ENCODE results near the gene C1QTNF9. TPM values are rescaled to one million over a fixed set of nuclear protein-coding genes. Genes with fewer than 3 reads are reported as not detected.

The C1QTNF9 gene
- total and polyA plus RNA-seq, 2 of the 4 experiments (the other 2 are of a cell fraction), result 0.18 to 0.21 TPM

- POLR2A ChIA-PET (ENCODE audit: unreplicated experiment), result no interaction called here
- 86% methylated on average over 4 of the region's 10 CpGs; no CpG with 5 or more reads in 1 of the 2 experiments for WGBS, 2 experiments (ENCODE audit: extremely low coverage in 2 of 2, insufficient read length in 1 of 2)
- Histone ChIP-seq H2BK5ac (ENCODE audit: low read depth, low read length, poor library complexity, severe bottlenecking) (no peak overlapping the region), H3K9ac (ENCODE audit: low read depth, low read length) (no peak overlapping the region), H4K91ac (ENCODE audit: insufficient read depth, low read depth, low read length) (no peak overlapping the region), H2AFZ (replicated peaks; ENCODE audit: low read length, poor library complexity) (no peak overlapping the region), H3K27me3 (ENCODE audit: control insufficient read depth, insufficient read depth, low read length) (no peaks in the 10 kb centered on the region), H2BK120ac (ENCODE audit: low read depth, low read length) (no peak overlapping the region), H4K8ac (ENCODE audit: low read depth in 2 of 2, low read length in 2 of 2) (no peak overlapping the region), H2AK5ac (ENCODE audit: low read depth, low read length) (no peak overlapping the region), H2BK20ac (ENCODE audit: low read depth, low read length) (no peak overlapping the region), H3K9me3 (ENCODE audit: control insufficient read depth, insufficient read depth, low read length) (no peaks in the 10 kb centered on the region), H3K9me1 (ENCODE audit: insufficient read depth, low read length) (peaks cover 3% of the 10 kb centered on the region; the same call in 1 of the 2 replicates), H3K4me2 (ENCODE audit: low read depth, low read length) (no peak overlapping the region), H3K18ac (ENCODE audit: low read depth, low read length) (no peak overlapping the region), H3K4me3 (ENCODE audit: insufficient read depth, low read depth, low read length) (no peak overlapping the region), H3K4me1 (ENCODE audit: control insufficient read depth, insufficient read depth, low read length) (no peaks in the 10 kb centered on the region), H3K27ac (ENCODE audit: insufficient read depth, low read length) (no peak overlapping the region), H3K79me1 (ENCODE audit: low read depth in 1 of 2, low read length in 2 of 2) (no peaks in the 10 kb centered on the region), H2AK9ac (replicated peaks; ENCODE audit: low read depth, low read length, poor library complexity) (no peak overlapping the region), H3K23ac (ENCODE audit: low read depth, low read length) (no peak overlapping the region), H4K20me1 (ENCODE audit: insufficient read depth, low read length) (no peaks in the 10 kb centered on the region; the same call in 1 of the 2 replicates), H3K56ac (ENCODE audit: extremely low read depth, insufficient read depth, low read length) (no peak overlapping the region), H3K36me3 (ENCODE audit: control insufficient read depth, insufficient read depth, low read length) (peaks cover 51% of the 10 kb centered on the region), H4K5ac (ENCODE audit: low read depth, low read length) (no peak overlapping the region), H2BK15ac (ENCODE audit: low read depth, low read length) (no peak overlapping the region), H3K4ac (ENCODE audit: low read depth, low read length) (no peak overlapping the region), H3K14ac (replicated peaks; ENCODE audit: low read depth, low read length) (no peak overlapping the region)
- dilution Hi-C loops (cut with HindIII; ENCODE audit: low sequenced_read_pairs, unreplicated experiment) (no loop called here), in situ Hi-C loops (cut with MboI; ENCODE audit: low sequenced_read_pairs) (no loop called here), intact Hi-C loops (cut with micrococcal nuclease) (no loop called here)
- no peak for DNase-seq
- TF ChIP-seq MXI1 (IDR thresholded peaks at IDR 0.05; ENCODE audit: borderline replicate concordance, low read depth, low read length), result no peak
- TF ChIP-seq MAFK (IDR thresholded peaks at IDR 0.05; ENCODE audit: low read depth, low read length), result no peak
- TF ChIP-seq, protein P1, sequence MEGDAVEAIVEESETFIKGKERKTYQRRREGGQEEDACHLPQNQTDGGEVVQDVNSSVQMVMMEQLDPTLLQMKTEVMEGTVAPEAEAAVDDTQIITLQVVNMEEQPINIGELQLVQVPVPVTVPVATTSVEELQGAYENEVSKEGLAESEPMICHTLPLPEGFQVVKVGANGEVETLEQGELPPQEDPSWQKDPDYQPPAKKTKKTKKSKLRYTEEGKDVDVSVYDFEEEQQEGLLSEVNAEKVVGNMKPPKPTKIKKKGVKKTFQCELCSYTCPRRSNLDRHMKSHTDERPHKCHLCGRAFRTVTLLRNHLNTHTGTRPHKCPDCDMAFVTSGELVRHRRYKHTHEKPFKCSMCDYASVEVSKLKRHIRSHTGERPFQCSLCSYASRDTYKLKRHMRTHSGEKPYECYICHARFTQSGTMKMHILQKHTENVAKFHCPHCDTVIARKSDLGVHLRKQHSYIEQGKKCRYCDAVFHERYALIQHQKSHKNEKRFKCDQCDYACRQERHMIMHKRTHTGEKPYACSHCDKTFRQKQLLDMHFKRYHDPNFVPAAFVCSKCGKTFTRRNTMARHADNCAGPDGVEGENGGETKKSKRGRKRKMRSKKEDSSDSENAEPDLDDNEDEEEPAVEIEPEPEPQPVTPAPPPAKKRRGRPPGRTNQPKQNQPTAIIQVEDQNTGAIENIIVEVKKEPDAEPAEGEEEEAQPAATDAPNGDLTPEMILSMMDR (conservative IDR thresholded peaks at IDR 0.05; ENCODE audit: low read depth, low read length), result no peak
- no peak for TF ChIP-seq MAZ (IDR thresholded peaks at IDR 0.05; ENCODE audit: borderline replicate concordance, low read depth, low read length)
- TF ChIP-seq RAD21 (IDR thresholded peaks at IDR 0.05; ENCODE audit: low read length), result no peak
- TF ChIP-seq CEBPB (IDR thresholded peaks at IDR 0.05; ENCODE audit: low read depth, low read length), result no peak
- no peak for TF ChIP-seq RFX5 (IDR thresholded peaks at IDR 0.05; ENCODE audit: low read depth, low read length)
- TF ChIP-seq NFE2L2 (IDR thresholded peaks at IDR 0.05; ENCODE audit: low read depth, low read length), result no peak
- no peak for TF ChIP-seq USF2 (IDR thresholded peaks at IDR 0.05; ENCODE audit: low read depth, low read length)
- TF ChIP-seq CHD1 (IDR thresholded peaks at IDR 0.05; ENCODE audit: low read depth, low read length), result no peak
- TF ChIP-seq SMC3 (IDR thresholded peaks at IDR 0.05; ENCODE audit: low read depth, low read length), result no peak
- TF ChIP-seq FOS (IDR thresholded peaks at IDR 0.05; ENCODE audit: low read depth, low read length), result no peak
- no peak for TF ChIP-seq BHLHE40 (IDR thresholded peaks at IDR 0.05; ENCODE audit: low read depth, low read length)
- TF ChIP-seq RCOR1 (IDR thresholded peaks at IDR 0.05; ENCODE audit: insufficient replicate concordance, low read length), result no peak
- ATAC-seq (ENCODE audit: low read depth), result no peak
- no TSS peak for BruUV-seq (replicated peaks)
- CTCF ChIA-PET, result no interaction called here
These were observed 15.6 kb upstream of the C1QTNF9 start for GRCh38 chr13:24293746-24294145.

All from IMR-90 (cell line).